CD4-positive, alpha-beta T cell treated with Interleukin-4 for 4 hours (primary cell): ENCODE data around the gene C2CD5.

ENCODE experiments used
- DNase-seq: peaks from one replicate; pipeline ENCODE4 v3.0.0-alpha.2; 2020

Gene C2CD5

GRCh38 chr12:22409377-22410164 lies 134.8 kb downstream of the C2CD5 start:
- DNase-seq, result peak; percentile 92

- peak; percentile 58 for DNase-seq
Measured at GRCh38 chr12:22408610-22409376, 135.5 kb downstream of the C2CD5 start.

- DNase-seq, result no peak
Measured at GRCh38 chr12:22407397-22407796, 136.9 kb downstream of the C2CD5 start.

- DNase-seq, result no peak
Measured at GRCh38 chr12:22406627-22407026, 137.7 kb downstream of the C2CD5 start.

GRCh38 chr12:22399464-22400180 lies 144.7 kb downstream of the C2CD5 start:
- DNase-seq, result no peak
